HG02571 (cell line): ENCODE data around the gene TOP2A.

Experiments
- ATAC-seq: cut with Tn5 transposase; IDR thresholded peaks from one replicate; pipeline ENCODE4 v1.9.1; 2021; ENCODE audit warnings: mild to moderate bottlenecking, moderate library complexity; ENCODE audit not compliant: unreplicated experiment

Gene TOP2A

GRCh38 chr17:40348562-40349476 is 68.9 kb downstream of the TOP2A start:
- ATAC-seq: no peak

- no peak for ATAC-seq
These were observed 69.6 kb downstream of the TOP2A start for GRCh38 chr17:40348136-40348504.

GRCh38 chr17:40347319-40348135 is 70.2 kb downstream of the TOP2A start:
- ATAC-seq: no peak

GRCh38 chr17:40346765-40347158 is 70.9 kb downstream of the TOP2A start:
- no peak for ATAC-seq

GRCh38 chr17:40345994-40346764 is 71.5 kb downstream of the TOP2A start:
- ATAC-seq: no peak

GRCh38 chr17:40345161-40345993 is 72.3 kb downstream of the TOP2A start:
- ATAC-seq: no peak

- ATAC-seq: no peak
These were observed 73.1 kb downstream of the TOP2A start for GRCh38 chr17:40344421-40345160.

GRCh38 chr17:40343219-40344119 is 74.2 kb downstream of the TOP2A start:
- ATAC-seq: no peak

GRCh38 chr17:40342504-40343218 is 75.0 kb downstream of the TOP2A start:
- ATAC-seq: no peak

- ATAC-seq: no peak
These were observed 75.7 kb downstream of the TOP2A start for GRCh38 chr17:40341808-40342503.

- ATAC-seq: no peak
These were observed 76.6 kb downstream of the TOP2A start for GRCh38 chr17:40340880-40341807.

GRCh38 chr17:40340327-40340726 is 77.4 kb downstream of the TOP2A start:
- ATAC-seq: no peak

GRCh38 chr17:40338941-40339649 is 78.6 kb downstream of the TOP2A start:
- no peak for ATAC-seq
